Activated CD4-positive, CD25-positive, alpha-beta regulatory T cell treated with anti-CD3 and anti-CD28 coated beads, Interleukin-2, amount 50 U/mL, for 24 hours (primary cell): ENCODE results near the gene ADIPOR2.

ENCODE experiments used
- ATAC-seq, 2 donors: fragments of 150-1000 bp; cut with Tn5 transposase; one replicate each; pipeline ENCODE4 v1.10.0; 2021; ENCODE audit warnings: mild to moderate bottlenecking in 1 of 2, moderate library complexity in 1 of 2

ADIPOR2 gene

DNA sequence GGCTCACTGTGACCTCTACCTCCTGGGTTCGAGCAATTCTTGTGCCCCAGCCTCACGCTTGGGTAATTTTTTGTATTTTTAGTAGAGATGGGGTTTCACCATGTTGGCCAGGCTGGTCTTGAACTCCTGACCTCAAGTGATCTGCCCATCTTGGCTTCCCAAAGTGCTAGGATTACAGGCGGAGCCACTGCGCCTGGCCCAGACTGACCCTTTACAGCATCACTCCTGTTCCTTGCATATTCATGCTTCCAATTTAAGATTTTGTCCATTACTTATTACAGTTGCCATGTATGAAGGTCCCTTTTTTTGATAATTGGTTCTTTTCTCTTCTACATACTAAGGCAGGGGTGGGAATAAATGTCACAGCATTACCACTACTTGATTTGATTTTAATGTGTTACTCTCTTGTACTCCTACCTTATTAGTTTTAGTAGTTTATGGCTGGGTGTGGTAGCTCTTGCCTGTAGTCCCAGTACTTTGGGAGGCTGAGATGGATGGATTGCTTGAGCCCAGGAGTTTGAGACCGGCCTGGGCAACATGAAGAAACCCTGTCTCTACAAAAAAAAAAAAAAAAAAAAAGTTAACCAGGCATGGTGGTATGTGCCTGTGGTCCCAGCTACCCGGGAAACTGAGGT is 46.9 kb downstream of the ADIPOR2 start:
- no peak for ATAC-seq

DNA sequence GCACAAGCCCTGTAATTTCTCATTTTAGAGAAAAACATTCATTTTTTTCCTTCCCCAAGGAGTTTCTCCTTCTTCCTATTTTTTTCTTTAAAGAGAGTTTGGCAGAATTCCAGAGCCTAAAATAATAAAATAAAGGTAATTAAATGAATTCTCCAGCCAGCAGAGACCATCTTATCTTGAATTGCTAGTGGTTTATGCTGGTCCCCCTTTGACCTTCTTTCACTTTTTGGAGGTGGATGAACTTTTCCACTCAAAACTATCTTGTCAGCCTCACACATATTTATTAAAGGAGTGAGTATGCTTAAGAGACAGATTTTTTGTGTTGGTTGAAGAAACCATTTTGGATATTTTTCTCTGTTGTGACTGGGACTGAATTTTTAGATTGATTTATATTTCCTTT is 47.6 kb downstream of the ADIPOR2 start:
- no peak for ATAC-seq

DNA sequence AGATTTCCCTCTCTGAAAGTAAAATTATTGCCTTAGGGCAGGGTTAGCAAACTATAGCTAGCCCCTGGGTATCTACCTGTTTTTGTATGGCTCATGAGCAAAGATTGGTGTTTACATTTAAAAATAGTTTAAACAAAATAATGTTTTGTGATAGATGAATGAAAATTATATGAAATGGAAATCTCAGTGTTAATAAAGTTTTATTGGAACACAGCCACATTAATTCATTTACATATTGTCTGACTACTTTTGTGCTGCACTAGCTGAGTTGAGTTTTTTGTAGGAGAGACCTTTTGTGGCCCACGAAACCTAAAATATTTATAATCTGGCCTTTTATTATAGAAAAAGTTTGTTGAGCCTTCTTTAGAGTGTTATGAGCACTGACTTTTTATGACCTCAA is 48.5 kb downstream of the ADIPOR2 start:
- ATAC-seq = no peak

DNA sequence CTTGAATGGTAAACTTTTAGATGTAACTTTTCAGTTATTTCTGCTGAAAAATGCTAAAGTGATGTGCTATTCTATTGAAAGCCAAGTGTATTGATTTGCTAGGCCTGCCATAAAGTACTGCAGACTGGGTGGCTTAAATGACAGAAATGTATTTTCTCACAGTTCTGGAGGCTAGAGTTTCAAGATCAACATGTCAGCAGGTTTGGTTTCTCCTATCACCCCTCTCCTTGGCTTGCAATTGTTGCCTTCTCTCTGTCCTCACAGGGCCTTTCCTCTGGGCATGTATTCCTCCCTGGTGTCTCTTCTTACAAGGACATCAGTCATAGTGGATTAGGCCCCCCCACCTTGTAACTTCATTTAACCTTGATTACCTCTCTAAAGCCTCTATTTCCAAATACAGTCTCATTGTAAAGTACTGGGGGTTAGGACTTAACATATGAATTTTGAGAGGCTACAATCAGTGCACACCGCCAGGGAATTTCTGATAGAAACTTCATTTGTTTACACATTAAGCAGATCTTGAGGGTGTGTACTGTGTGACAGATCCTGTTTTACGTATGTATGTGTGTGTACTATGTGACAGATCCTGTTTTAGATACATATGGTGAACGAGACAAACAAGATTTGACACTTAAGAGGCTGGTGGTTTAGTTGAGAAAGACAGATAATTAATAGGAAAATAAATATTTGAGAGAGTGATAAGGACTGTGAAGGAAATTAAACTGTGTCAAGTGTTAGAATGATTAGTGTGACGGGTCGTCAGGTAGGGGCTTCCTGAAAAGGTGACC is 49.5 kb downstream of the ADIPOR2 start:
- ATAC-seq = no peak

DNA sequence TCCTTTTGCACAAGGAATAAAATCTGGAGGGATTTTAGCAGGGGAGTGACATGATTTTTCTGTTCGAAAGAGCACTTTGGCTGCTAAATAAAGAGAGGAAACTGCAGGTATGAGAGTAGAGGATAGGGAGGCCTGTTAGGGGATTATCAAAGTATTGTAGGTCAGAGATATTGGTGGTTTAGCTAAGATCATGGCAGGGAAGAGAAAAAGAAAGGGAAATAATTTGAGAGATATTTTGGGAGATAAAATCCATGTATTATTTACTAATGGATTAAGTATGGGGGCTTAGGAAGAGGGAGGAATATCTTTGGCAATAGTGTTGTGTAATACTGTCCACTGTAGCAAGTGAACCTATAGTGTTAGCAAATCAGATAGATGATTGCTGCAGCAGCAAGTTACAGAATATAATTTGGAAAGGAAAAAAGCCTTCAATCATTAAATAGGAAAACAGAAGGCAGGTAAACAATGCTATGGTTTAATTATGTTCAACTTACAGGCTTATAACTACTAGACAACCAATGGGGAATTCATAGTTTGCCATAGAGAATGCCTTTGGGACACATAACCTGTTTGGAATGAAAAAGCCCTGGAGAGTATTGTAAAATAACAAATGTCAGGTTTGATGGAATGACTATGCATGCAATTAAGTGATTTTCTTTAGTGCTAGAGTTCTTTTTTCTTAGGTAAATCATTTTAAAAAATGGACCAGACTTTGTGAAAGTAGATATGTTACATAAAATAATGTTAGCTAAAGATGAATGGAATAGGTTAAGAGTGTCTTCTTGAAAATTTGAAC is 50.5 kb downstream of the ADIPOR2 start:
- ATAC-seq = no peak

DNA sequence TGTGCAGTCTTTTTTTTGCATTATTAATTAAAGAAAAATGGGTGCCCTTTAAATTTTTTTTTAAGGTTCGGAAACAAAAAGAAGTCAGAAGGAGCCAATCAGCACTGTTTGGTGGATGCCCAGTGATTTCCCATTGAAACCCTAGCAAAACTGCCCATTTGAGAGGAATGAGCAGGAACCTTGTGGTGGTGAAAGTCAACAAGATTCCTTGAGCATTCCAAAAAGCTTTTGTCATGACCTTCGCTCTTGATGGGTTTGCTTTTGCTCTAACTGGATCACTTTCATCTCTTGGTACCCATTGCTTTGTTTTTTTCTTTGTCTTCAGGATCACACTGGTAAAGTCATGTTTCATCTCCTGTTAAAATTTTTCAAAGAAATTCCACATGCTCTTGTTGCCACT is 54.1 kb downstream of the ADIPOR2 start:
- no peak for ATAC-seq

DNA sequence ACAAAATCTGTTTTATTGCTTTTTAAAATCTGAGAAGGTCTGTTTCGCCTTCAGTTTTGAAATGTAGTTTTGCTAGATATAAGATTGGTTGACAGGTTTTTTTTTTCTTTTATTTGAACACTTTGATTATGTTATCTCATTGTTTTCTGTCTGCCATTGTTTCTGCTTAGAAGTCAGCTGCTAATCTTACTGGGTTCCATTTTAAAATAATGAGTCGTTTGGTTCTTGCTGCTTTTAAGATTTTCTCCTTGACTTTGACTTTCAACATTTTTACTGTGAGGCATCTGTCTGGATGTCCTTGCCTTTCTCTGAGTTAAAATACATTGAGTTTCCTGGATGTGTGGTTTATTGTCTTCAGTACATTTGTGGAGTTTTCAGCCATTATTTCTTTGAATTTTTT is 56.7 kb downstream of the ADIPOR2 start:
- no peak for ATAC-seq

DNA sequence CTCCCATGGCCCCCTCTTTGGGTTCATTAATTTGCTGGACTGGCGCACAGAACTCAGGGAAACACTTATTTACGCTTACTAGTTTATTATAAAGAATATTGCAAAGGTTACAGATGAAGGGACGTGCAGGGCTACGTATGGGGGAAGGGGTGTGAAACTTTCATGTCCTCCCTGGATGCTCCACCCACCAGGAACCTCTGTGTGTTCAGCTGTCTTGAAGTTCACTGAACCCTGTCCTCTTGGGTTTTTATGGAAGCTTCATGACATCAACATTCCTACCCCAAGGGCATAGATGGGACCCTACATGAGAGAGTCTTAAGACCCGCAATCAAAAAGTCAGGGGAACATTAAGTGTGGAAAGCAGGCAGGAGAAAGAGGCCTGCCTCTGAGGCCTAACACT is 58.1 kb downstream of the ADIPOR2 start:
- no peak for ATAC-seq

DNA sequence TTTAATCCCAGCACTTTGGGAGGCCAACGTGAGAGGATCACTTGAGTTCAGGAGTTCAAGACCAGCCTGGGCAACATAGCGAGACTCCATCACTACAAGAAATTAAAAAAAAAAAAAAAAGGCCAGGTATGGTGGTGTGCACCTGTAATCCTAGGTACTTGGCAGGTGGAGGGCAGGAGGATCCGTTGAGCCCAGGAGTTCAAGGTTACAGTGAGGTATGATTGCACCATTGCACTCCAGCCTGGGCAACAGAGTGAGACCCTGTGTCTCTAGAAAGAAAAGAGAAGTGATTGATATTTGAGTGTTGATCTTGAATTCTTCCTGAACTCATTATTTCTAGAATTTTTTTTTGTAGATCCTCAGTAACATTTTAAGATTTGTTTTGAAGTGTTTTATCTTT is 59.4 kb downstream of the ADIPOR2 start:
- no peak for ATAC-seq

DNA sequence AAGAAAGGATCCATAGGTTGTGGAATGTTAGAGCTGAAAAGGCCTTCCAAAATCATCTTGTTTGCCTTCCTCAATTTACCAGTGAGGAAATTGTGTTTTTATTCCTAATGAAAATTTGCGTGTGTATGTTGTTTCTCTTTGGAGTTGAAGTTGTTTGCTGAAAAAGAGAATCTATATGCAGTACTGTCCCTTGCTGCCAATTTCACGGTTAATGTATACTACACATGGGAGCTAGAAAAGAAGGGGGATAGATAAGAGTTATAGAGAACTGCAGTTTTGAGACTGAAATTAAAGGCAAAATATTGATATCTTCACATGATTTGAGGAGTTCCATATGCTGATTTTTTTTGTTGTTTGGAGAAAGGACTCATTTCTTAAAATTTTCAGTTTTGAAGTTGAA is 67.5 kb downstream of the ADIPOR2 start:
- ATAC-seq = no peak

DNA sequence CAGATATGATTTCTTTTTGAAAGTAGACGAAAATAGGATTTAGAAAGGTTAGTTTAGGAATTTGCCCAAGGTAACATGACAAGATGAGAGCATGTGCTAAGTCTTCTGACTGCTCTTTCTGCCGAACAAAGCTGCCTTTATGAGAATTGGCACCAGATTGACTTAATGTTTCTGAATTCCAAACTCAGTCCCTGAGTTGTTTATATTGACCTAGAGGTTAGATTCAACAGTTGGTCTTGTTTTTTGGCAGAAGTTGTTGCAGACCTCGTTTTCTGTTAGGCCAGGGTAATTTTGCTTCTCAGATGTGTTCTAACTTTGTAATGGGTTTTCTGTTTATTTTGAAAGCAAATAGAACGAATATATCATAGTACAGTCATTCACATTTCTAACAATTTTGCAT is 68.0 kb downstream of the ADIPOR2 start:
- ATAC-seq = no peak

DNA sequence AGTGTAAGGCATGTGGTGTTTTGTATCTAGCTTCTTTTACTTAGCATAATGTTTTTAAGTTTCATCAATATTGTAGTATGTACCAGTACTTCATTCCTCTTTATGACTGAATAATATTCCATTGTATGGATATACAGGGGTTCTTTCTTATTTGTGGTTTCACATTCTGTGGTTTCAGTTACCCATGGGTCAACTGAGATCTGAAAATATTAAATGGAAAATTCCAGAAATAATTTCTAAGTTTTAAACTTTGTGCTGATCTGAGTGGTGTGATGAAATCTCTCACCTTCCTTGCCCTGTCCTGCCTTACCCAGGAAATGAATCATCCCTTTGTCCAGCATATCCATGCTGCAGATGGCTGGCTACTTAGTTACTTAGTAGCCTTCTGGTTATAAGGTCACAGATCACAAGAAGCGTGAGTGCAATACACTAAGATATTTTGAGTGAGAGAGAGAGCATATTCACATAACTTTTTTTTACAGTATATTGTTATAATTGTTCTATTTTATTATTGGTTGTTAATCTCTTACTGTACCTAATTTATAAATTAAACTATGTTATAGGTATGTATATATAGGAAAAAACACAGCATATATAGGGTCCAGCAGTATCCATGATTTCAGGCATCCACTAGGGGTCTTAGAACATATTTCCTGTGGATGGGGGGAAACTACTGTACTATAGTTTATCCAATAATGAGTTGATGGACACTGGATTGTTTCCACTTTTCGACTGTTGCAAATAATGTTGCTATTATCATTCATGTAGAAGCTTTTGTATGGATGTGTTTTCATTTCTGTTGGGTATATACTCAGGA is 69.9 kb downstream of the ADIPOR2 start:
- ATAC-seq = no peak

DNA sequence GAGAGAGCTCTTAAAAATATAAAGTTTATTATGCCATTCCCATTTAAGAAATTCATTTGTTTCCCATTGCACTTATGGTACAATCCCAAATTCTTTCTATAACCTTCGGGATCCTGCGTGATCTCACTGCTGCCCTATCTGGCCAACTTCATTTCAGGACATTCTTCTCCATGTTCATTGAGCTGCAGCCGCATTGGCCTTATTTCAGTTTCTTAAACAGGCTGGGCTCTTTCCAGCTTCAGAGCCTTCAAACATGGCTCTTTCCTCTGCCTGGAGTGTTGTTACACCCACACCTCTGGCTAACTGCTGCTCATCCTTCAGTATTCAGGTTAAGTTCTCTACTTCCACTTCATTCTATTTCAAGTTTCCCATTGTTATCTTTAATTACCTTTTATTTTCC is 71.0 kb downstream of the ADIPOR2 start:
- no peak for ATAC-seq

DNA sequence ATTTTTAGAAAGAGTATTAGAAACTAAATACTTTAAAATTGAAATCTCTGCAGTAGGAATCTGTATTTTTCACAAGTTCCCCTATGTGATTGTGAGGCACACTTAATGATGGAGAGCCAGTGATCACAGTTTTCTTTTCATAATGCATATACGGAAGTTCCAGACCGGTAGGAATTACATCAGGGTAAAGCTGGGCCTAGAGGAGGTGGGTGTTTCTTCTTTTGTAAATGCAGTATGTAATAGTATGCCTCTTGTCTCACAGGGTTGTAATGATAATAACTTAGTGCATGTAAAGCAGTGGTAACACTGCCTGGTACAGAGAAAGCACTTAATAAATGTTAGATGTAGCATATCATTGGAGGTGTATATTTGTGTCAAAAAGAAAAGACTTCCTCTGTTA is 72.3 kb downstream of the ADIPOR2 start:
- no peak for ATAC-seq

DNA sequence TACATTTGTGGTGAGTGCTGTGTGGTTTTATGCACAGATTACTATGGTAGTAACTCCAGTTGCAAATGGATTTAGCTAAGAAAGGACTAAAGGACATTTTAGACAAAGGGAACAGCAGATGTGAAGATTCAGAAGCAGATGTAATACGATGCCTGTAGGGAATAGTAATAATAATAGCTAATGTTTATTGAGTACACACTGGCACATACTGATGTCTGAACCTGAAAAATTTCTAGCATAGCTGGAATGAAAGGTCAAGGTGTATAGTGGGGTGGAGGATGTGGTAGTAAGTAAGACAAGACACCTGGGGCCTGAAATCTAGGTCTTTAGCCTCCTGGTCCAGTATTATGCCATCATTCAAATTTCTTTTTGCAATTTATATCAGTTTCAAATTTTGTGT is 75.2 kb downstream of the ADIPOR2 start:
- ATAC-seq = no peak

DNA sequence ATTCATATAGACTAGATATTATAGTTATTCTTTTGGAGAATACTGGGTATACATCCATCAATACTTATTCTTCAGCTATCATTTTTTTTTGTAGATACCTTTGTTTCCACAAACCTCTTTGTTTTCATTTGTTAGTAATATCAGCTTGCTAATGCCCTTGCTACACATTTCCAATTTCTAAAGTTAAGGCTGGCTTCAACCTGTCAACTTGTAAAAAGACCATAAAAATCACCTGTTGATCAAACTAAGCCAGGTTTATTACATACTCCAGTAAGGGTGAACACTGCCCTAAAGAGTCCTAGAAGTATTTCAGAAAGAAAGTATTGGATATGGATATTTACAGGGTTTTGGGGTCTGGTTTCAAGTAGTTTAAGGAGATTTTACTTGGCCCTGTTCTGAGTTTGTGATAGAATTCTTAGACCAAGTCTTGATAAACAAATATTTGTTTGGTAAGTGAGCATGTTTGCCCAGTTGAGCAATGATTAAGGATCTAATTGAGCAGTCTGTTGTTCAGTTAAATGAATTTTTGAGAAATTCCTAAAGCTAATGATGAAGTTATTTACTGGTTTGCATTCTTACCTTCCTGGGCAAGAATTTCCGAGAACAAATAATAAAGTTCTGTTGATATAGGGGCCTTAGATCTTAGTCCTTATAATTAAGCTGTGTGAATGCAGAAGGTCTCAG is 76.7 kb downstream of the ADIPOR2 start:
- no peak for ATAC-seq

DNA sequence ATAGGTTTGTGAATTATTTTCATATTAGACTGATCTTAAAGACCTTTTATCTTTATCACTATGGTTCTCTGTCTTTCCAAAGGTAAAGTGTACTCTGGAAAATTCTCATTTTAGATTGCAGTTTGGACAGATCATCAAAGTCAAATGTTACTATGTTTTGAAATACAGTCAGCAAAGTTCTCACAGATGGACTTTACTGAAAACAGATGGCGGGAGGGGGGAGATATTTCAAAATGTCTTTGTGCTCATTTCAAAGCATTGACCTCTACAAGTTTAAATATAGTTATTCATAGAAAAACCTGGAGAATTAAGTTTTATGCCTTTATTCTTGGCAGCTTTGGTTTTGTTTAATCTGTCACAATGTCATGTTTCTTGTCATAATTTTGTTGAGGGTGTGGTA is 77.7 kb downstream of the ADIPOR2 start:
- ATAC-seq = no peak

DNA sequence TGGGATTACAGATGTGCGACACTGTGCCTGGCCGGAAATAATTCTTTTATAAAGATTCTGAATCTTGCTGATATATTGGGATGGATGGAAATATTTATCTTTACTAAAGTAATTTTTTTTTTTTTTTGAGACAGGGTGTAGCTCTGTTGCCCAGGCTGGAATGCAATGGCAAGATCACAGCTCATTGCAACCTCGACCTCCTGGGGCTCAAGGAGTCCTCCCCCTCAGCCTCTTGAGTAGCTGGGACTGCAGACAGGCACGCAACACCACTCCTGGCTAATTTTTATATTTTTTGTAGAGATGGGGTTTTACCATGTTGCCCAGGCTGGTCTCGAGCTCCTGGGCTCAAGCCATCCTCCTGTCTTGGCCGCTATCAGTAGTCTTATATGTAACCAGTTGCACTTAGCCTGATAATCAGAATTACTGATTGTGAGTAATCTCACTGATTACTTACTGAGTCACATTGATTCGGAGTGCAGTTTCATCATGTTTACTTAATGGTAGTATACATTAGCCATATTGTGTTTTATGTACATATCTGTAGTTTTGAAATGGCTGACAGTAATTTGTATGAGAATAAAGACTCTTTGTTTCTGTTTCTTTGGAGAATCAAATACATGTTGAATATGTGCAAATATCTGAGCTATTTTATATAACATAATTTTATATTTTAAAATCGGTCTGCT is 79.1 kb downstream of the ADIPOR2 start:
- ATAC-seq = no peak

DNA sequence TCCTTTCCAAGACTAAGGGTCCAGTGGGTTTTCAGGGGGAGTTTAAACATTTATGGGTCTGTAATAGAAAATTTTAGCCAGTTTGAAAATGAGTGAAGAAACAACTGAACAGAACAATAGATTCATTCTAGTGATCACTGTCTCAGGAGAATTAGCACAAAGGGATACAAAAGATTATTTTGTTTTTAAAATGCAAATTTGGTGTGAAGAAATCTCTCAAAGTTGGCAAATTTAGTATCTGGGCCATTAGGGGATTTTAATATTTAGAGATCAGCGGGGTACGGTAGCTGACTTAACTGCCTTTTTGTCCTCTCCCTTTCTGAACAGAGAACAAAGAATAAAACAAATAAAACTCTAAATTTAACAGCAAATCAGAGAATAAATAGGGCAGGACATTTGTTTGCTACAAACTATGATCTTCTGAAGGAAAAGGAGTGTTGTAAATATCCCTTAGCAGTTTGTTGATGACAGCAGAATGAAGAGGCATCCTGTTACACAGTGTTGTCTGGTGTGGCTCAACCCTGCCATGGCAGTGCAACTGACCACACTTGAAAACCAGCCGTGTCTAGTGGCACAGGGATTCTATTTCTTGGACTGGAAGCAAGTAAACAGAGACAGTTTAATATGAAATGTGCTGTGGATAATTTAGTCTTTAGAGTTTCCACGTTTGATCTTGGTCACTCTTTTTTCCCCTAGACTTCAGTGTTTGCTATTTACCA is 83.2 kb downstream of the ADIPOR2 start:
- no peak for ATAC-seq

DNA sequence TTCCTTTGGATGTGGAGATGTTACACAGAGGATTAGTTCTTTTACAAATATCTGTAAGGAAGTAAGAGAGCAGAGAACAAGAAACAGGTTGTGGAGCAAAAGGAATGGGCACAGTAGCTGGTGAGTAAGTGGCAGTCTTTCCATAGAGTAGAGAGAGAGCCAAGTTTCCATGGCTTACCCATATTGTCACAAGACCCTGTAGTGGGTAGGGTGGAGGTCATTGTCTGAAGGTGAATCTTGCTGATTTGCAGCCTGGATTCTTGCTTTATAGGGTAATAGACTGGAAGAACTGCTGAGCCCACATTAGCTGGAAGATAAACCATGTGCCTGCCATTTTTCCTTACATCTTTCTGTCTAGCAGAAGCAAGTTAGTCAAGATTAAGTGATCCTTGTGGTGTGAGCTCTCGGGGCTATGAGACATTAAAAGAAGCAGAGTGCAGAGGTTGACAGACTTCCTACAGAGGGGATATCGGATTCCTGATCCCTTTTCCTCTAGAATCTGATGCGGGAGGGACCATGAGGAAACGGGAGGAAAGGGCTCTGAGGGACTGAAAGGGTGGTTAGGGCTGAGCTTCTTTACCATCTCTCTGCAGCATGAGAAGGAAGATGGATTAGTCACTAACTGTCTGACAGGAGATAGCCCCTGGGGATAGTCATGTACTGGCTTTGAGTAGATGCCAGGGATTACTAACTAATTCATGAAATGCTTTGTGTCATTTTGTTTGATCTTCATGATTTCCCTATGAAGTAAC is 85.5 kb downstream of the ADIPOR2 start:
- ATAC-seq = peak in 1 of 2 donors; percentile 33
